HepG2 (cell line): Measurements from ENCODE around the gene ZNF184. TPM values are rescaled to one million over a fixed set of nuclear protein-coding genes. Genes with fewer than 3 reads are reported as not detected.

Source experiments
- BRD4 ChIP-seq: sonication (generic); formaldehyde crosslinking; IDR thresholded peaks from 2 replicates; pipeline ENCODE4 v1.4.0; 2020; ENCODE audit warnings: missing genetic modification reagents
- CREM ChIP-seq, 2 experiments: sonication (generic) in 1 of 2; formaldehyde crosslinking in 1 of 2; IDR thresholded peaks; 2 replicates each; pipeline versions ENCODE4 v1.4.0 to v1.6.1; 2016 to 2020; ENCODE audit warnings: antibody characterized with exemption in 1 of 2, mild to moderate bottlenecking in 1 of 2, missing genetic modification reagents in 1 of 2
- EEA1 ChIP-seq: sonication (generic); formaldehyde crosslinking; IDR thresholded peaks from 2 replicates; pipeline ENCODE4 v1.5.1; 2020; ENCODE audit warnings: mild to moderate bottlenecking, missing genetic modification reagents, borderline replicate concordance
- ELF1 ChIP-seq: sonication (generic); formaldehyde crosslinking; IDR thresholded peaks from 2 replicates; pipeline ENCODE4 v1.4.0; 2020; ENCODE audit warnings: missing genetic modification reagents
- ELF3 ChIP-seq: IDR thresholded peaks from 2 replicates; pipeline ENCODE4 v1.6.1; 2016; ENCODE audit warnings: missing genetic modification reagents, missing compliant biosample characterization
- FLYWCH1 ChIP-seq: sonication (generic); formaldehyde crosslinking; IDR thresholded peaks from 2 replicates; pipeline ENCODE4 v1.8.1; 2023; ENCODE audit warnings: mild to moderate bottlenecking, missing genetic modification reagents
- FOSL2 ChIP-seq: sonication (generic); formaldehyde crosslinking; IDR thresholded peaks from 2 replicates; pipeline ENCODE4 v1.4.0; 2020; ENCODE audit warnings: missing genetic modification reagents
- HNRNPL ChIP-seq: fragments of 200-400 bp; formaldehyde crosslinking; IDR thresholded peaks from 2 replicates; pipeline ENCODE4 v1.6.1; 2017; ENCODE audit warnings: mild to moderate bottlenecking, low read depth, low read length
- IKZF5 ChIP-seq: IDR thresholded peaks from 2 replicates; pipeline ENCODE4 v1.6.1; 2018; ENCODE audit warnings: missing genetic modification reagents, mild to moderate bottlenecking, missing compliant biosample characterization
- KDM2A ChIP-seq: sonication (generic); formaldehyde crosslinking; IDR thresholded peaks from 2 replicates; pipeline ENCODE4 v1.4.0; 2020; ENCODE audit warnings: low read depth, missing genetic modification reagents, borderline replicate concordance
- MIER2 ChIP-seq: IDR thresholded peaks from 2 replicates; pipeline ENCODE4 v1.6.1; 2016; ENCODE audit warnings: missing biosample characterization, missing genetic modification reagents
- MIER3 ChIP-seq: IDR thresholded peaks from 2 replicates; pipeline ENCODE4 v1.6.1; 2016; ENCODE audit warnings: missing compliant biosample characterization, borderline replicate concordance
- MXI1 ChIP-seq: IDR thresholded peaks from 3 replicates; pipeline ENCODE4 v1.6.1; 2012; ENCODE audit warnings: low read depth, low read length, inconsistent platforms, borderline replicate concordance
- SMAD3 ChIP-seq: sonication (generic); formaldehyde crosslinking; IDR thresholded peaks from 2 replicates; pipeline ENCODE4 v1.4.0; 2020; ENCODE audit warnings: missing genetic modification reagents
- TBP ChIP-seq: sonication (generic); formaldehyde crosslinking; IDR thresholded peaks from 2 replicates; pipeline ENCODE4 v1.5.0; 2020; ENCODE audit warnings: missing genetic modification reagents
- THAP11 ChIP-seq: IDR thresholded peaks from 2 replicates; pipeline ENCODE4 v1.6.1; 2016; ENCODE audit warnings: missing biosample characterization, missing genetic modification reagents
- TRIM24 ChIP-seq: sonication (generic); formaldehyde crosslinking; IDR thresholded peaks from 2 replicates; pipeline ENCODE4 v1.8.0; 2022; ENCODE audit warnings: mild to moderate bottlenecking, missing genetic modification reagents
- ZFP90 ChIP-seq: sonication (generic); formaldehyde crosslinking; IDR thresholded peaks from 2 replicates; pipeline ENCODE4 v1.8.0; 2022; ENCODE audit warnings: missing genetic modification reagents, mild to moderate bottlenecking, inconsistent platforms, borderline replicate concordance
- ZNF160 ChIP-seq: sonication (generic); formaldehyde crosslinking; IDR thresholded peaks from 2 replicates; pipeline ENCODE4 v1.8.0; 2022; ENCODE audit warnings: mild to moderate bottlenecking, inconsistent platforms, missing genetic modification reagents
- ZNF17 ChIP-seq: sonication (generic); formaldehyde crosslinking; IDR thresholded peaks from 2 replicates; pipeline ENCODE4 v1.5.0; 2020; ENCODE audit warnings: mild to moderate bottlenecking, missing genetic modification reagents
- ZNF20 ChIP-seq: sonication (generic); formaldehyde crosslinking; IDR thresholded peaks from 2 replicates; pipeline ENCODE4 v1.4.0; 2020; ENCODE audit warnings: mild to moderate bottlenecking, moderate library complexity, missing genetic modification reagents
- ZNF24 ChIP-seq: fragments of 450-650 bp; IDR thresholded peaks from 2 replicates; pipeline ENCODE4 v1.6.1; 2017; ENCODE audit warnings: antibody characterized with exemption, mild to moderate bottlenecking
- ZNF331 ChIP-seq: sonication (generic); formaldehyde crosslinking; IDR thresholded peaks from 2 replicates; pipeline ENCODE4 v1.4.0; 2020; ENCODE audit warnings: missing genetic modification reagents
- ZNF414 ChIP-seq: sonication (generic); formaldehyde crosslinking; IDR thresholded peaks from 2 replicates; pipeline ENCODE4 v1.5.0; 2020; ENCODE audit warnings: missing genetic modification reagents
- ZNF572 ChIP-seq: sonication (generic); formaldehyde crosslinking; IDR thresholded peaks from 2 replicates; pipeline ENCODE4 v1.5.1; 2020; ENCODE audit warnings: mild to moderate bottlenecking, missing genetic modification reagents
- ZNF660 ChIP-seq: sonication (generic); formaldehyde crosslinking; IDR thresholded peaks from 2 replicates; pipeline ENCODE4 v1.5.1; 2020; ENCODE audit warnings: mild to moderate bottlenecking, low read depth, missing genetic modification reagents, borderline replicate concordance
- ZNF687 ChIP-seq: sonication (generic); formaldehyde crosslinking; IDR thresholded peaks from 2 replicates; pipeline ENCODE4 v1.5.1; 2020; ENCODE audit warnings: mild to moderate bottlenecking, missing genetic modification reagents, moderate library complexity
- polyA plus RNA-seq, 8 experiments: library from polyadenylated mRNA; depleted of rRNA in 3 of 8; stranded (reverse) in 7 of 8; unstranded in 1 of 8; fragments of >200 nt; fragmentation: Illumina TruSeq in 4 of 8; extraction: Trizol in 4 of 8; gene quantifications; 2 replicates each; pipeline versions ENCODE4 v1.2.1 to v1.2.3, GENCODE V29; 2011 to 2016; ENCODE audit warnings: low read depth in 4 of 8, missing spikeins in 1 of 8, mixed read lengths in 1 of 8; ENCODE audit not compliant: insufficient read depth in 1 of 8
- total RNA-seq, 5 experiments: library from RNA; depleted of rRNA; stranded (reverse); fragments of >200 nt; fragmentation: Illumina TruSeq; extraction: Trizol; gene quantifications; 2 replicates each; pipeline ENCODE4 v1.2.3, GENCODE V29; 2016; ENCODE audit warnings: low read depth in 1 of 5

Gene ZNF184
- total and polyA plus RNA-seq, 2 of the 13 experiments (the other 11 are each of a cell fraction or from before 2014, with no cell fraction given), result 2.1 to 10.1 TPM

- TF ChIP-seq ZNF414 (CRISPR knock-in tag), result peak; percentile 4; the same call in 1 of the 2 replicates
- peak; percentile 37; the same call in 1 of the 2 replicates for TF ChIP-seq CREM (IDR thresholded peaks at IDR 0.05)
- no peak for TF ChIP-seq CREM (CRISPR knock-in tag; IDR thresholded peaks at IDR 0.05)
- no peak for TF ChIP-seq ELF1 (CRISPR knock-in tag)
- TF ChIP-seq TRIM24 (CRISPR knock-in tag), result no peak
- no peak for TF ChIP-seq ZNF572 (CRISPR knock-in tag)
- TF ChIP-seq SMAD3 (CRISPR knock-in tag), result peak; percentile 64
- no peak for TF ChIP-seq BRD4 (CRISPR knock-in tag)
- no peak for TF ChIP-seq ZNF660 (CRISPR knock-in tag)
- no peak for TF ChIP-seq ZNF20 (CRISPR knock-in tag)
- TF ChIP-seq ZNF160, result peak; percentile 39
- peak; percentile 75; the same call in 1 of the 2 replicates for TF ChIP-seq KDM2A (CRISPR knock-in tag)
- no peak for TF ChIP-seq HNRNPL
- TF ChIP-seq IKZF5 (CRISPR knock-in tag), result 0 out of 2 replicates have a peak, but pooled peaks have one; percentile 25
- TF ChIP-seq MIER3, result peak; percentile 54; the same call in 1 of the 2 replicates
- TF ChIP-seq ZNF17 (CRISPR knock-in tag), result no peak
- TF ChIP-seq THAP11 (CRISPR knock-in tag), result peak; percentile 57; the same call in 1 of the 2 replicates
- no peak for TF ChIP-seq MXI1
- no peak for TF ChIP-seq ZNF687 (CRISPR knock-in tag)
- TF ChIP-seq MIER2, result no peak
- no peak for TF ChIP-seq TBP (CRISPR knock-in tag)
- 0 out of 2 replicates have a peak, but pooled peaks have one; percentile 10 for TF ChIP-seq ZNF331 (CRISPR knock-in tag)
- no peak for TF ChIP-seq FLYWCH1 (CRISPR knock-in tag)
- TF ChIP-seq ELF3, result 0 out of 2 replicates have a peak, but pooled peaks have one; percentile 52
- no peak for TF ChIP-seq ZFP90
- TF ChIP-seq ZNF24, result peak; percentile 93
- TF ChIP-seq EEA1 (CRISPR knock-in tag), result no peak
- TF ChIP-seq FOSL2 (CRISPR knock-in tag), result 0 out of 2 replicates have a peak, but pooled peaks have one; percentile 41
Observed at GRCh38 chr6:27503436-27504030, 30.6 kb upstream of the ZNF184 start (continued).
